Measurements from ENCODE around the gene CLASP1. TPM values are rescaled to one million over a fixed set of nuclear protein-coding genes. Genes with fewer than 3 reads are reported as not detected.

The CLASP1 gene
- total RNA-seq, 1 experiment from 2014 or later, result 45.9 TPM

DNA sequence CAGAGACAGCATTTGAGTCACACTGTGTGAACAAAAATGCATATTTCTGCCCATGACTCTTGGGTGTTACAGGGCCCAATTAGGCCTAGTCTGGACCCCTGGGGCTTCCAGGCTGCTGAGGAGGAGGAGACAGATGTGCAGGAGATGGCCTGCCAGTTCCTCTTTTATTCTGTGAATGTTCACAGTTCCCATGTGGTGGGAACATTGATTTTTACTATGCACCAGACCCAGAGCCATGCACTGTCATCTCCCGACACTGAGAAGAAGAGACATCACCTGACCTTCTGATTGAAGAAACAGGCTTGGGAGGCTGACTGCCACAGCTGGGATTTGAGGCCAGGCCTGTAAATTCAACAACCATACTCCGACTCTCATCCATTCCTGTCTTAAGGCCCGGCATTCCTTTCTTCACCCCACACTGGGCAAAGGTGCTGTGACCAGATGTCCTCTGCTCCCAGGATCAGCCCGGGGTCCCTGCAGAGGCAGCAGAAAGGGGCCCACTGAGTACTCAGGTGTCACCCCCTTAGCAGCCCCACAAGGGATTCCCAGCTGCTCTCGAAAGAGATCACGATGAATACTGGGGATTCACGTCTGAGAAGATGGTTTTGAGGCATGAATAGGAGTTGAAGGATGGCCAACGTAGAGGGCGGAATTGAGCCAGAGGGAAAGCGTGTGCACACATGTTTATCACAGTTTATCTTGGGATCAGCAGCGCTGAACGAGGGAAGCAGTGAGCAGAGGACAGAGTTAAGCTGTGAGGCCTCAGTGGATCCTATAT lies 360.6 kb downstream of the CLASP1 start:
- no peak overlapping the region for H2BK12ac ChIP-seq (ENCODE audit: insufficient read length, low read depth, low read length)

More for the DNA sequence above, 360.6 kb downstream of the CLASP1 start:
- Histone ChIP-seq H2BK15ac (ENCODE audit: low read depth, low read length) (no peak overlapping the region), H3K79me2 (ENCODE audit: insufficient read depth, low read length) (no peaks in the 10 kb centered on the region), H2AK5ac (ENCODE audit: insufficient read length, low read length) (no peak overlapping the region), H2BK120ac (ENCODE audit: low read depth, low read length, poor library complexity, severe bottlenecking) (no peak overlapping the region), H4K5ac (ENCODE audit: insufficient read length, low read depth, low read length) (no peak overlapping the region), H3K79me1 (ENCODE audit: insufficient read depth, low read depth, low read length, poor library complexity, severe bottlenecking) (no peaks in the 10 kb centered on the region), H3K23ac (ENCODE audit: insufficient read length, low read depth, low read length) (no peak overlapping the region), H3K56ac (ENCODE audit: insufficient read length, low read depth, low read length) (no peak overlapping the region), H3K4me2 (ENCODE audit: insufficient read depth, insufficient read length, low read length) (no peak overlapping the region), H4K91ac (ENCODE audit: insufficient read length, low read depth, low read length) (no peak overlapping the region), H2BK20ac (ENCODE audit: low read depth, low read length, poor library complexity, severe bottlenecking) (no peak overlapping the region), H2BK5ac (ENCODE audit: insufficient read length, low read length) (no peak overlapping the region), H3K4me1 (ENCODE audit: insufficient read depth, low read length) (no peaks in the 10 kb centered on the region), H3K18ac (ENCODE audit: insufficient read length, low read depth, low read length) (no peak overlapping the region), H3K4ac (ENCODE audit: low read depth, low read length) (no peak overlapping the region), H3K23me2 (ENCODE audit: insufficient read length, low read depth, low read length, poor library complexity, severe bottlenecking) (peaks cover 3% of the 10 kb centered on the region), H3K9me3 (ENCODE audit: control insufficient read depth, low read depth, low read length) (no peaks in the 10 kb centered on the region), H4K20me1 (ENCODE audit: control insufficient read depth, insufficient read depth, insufficient read length) (no peaks in the 10 kb centered on the region), H3K14ac (ENCODE audit: insufficient read depth, low read length) (no peak overlapping the region), H3K9ac (ENCODE audit: extremely low read depth, insufficient read length, low read length) (no peak overlapping the region), H3K27ac (ENCODE audit: insufficient read length, low read depth, low read length) (no peak overlapping the region), H3T11ph (ENCODE audit: low read length) (no peak overlapping the region), H4K8ac (replicated peaks; ENCODE audit: insufficient read length, low read depth, low read length) (no peak overlapping the region), H2AFZ (ENCODE audit: low read length) (no peak overlapping the region), H3K27me3 (ENCODE audit: insufficient read depth, low read length) (peaks cover 6% of the 10 kb centered on the region; the same call in 1 of the 2 replicates)
- Mint-ChIP-seq H3K27me3 (ENCODE audit: low read depth) (peaks cover 36% of the 10 kb centered on the region), H3K27ac (no peak overlapping the region), H3K36me3 (ENCODE audit: insufficient read depth in 1 of 3, low read depth in 3 of 3) (no peaks in the 10 kb centered on the region), H3K9me3 (peaks cover 0 to 3% of the 10 kb centered on the region in 2 experiments; a peak in 2 of 5 replicates), H3K4me3 (no peak overlapping the region), H3K4me1 (peaks cover 6 to 7% of the 10 kb centered on the region in 2 experiments)
- WGBS (ENCODE audit: extremely low coverage, insufficient read length, low lambda C conversion rate), result no CpG with 5 or more reads among the region's 12 CpGs
- no peak for DNase-seq
- TF ChIP-seq, protein P1, sequence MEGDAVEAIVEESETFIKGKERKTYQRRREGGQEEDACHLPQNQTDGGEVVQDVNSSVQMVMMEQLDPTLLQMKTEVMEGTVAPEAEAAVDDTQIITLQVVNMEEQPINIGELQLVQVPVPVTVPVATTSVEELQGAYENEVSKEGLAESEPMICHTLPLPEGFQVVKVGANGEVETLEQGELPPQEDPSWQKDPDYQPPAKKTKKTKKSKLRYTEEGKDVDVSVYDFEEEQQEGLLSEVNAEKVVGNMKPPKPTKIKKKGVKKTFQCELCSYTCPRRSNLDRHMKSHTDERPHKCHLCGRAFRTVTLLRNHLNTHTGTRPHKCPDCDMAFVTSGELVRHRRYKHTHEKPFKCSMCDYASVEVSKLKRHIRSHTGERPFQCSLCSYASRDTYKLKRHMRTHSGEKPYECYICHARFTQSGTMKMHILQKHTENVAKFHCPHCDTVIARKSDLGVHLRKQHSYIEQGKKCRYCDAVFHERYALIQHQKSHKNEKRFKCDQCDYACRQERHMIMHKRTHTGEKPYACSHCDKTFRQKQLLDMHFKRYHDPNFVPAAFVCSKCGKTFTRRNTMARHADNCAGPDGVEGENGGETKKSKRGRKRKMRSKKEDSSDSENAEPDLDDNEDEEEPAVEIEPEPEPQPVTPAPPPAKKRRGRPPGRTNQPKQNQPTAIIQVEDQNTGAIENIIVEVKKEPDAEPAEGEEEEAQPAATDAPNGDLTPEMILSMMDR (conservative IDR thresholded peaks at IDR 0.05), result no peak

Measured in H9 (cell line).